HepG2 (cell line): ENCODE measurements around the gene PRCP. TPM values are rescaled to one million over a fixed set of nuclear protein-coding genes. Genes with fewer than 3 reads are reported as not detected.

Experiments used
- ATAC-seq: fragments of 200-7000 bp; cut with Tn5 transposase; 3 replicates; pipeline ENCODE4 v1.9.1; 2020; ENCODE audit warnings: mild to moderate bottlenecking, moderate library complexity
- BruUV-seq: library from RNA; stranded (reverse); fragments of 400-500 nt; replicated peaks from 2 replicates; lab custom pipeline; 2021; lab: Mats Ljungman, UMichigan
- CTCF ChIA-PET: fragments of 300-600 bp; formaldehyde crosslinking; extraction: SDS; loops from one replicate; lab custom pipeline; 2021; ENCODE audit warnings: low total read pairs, inconsistent platforms, low intra/inter-chr PET ratio; lab: Yijun Ruan, JAX
- POLR2A ChIA-PET: fragments of 350-600 bp; sonication (Branson Sonifier 250); formaldehyde crosslinking; loops from one replicate; lab custom pipeline; 2020; ENCODE audit warnings: antibody characterized with exemption, inconsistent platforms; lab: Yijun Ruan, JAX
- DNase-seq: peaks from one replicate; pipeline ENCODE4 v3.0.0-alpha.2; 2015; ENCODE audit warnings: low spot score
- FAIRE-seq: peaks from 3 replicates; lab custom pipeline; 2011; peaks lifted over from hg19 to GRCh38; lab: Jason Lieb, UNC
- H2AFZ ChIP-seq: one replicate; pipeline ENCODE4 v1.6.1; 2011; ENCODE audit warnings: low read length, inconsistent platforms
- H3K27ac ChIP-seq: fragments of 300-600 bp; 3 replicates; pipeline ENCODE4 v1.8.0; 2011; ENCODE audit warnings: mixed run types, mild to moderate bottlenecking, mixed read lengths, low read length, inconsistent platforms; ENCODE audit not compliant: insufficient read depth; ENCODE audit errors: extremely low read length
- H3K27me3 ChIP-seq, 2 experiments: fragments of 200-600 bp in 1 of 2; 2 replicates in 1 of 2; 3 replicates in 1 of 2; pipeline versions ENCODE4 v1.6.0 to v1.8.0; 2011; ENCODE audit warnings: low read length in 2 of 2, mild to moderate bottlenecking in 2 of 2, moderate library complexity in 2 of 2, inconsistent platforms in 1 of 2; ENCODE audit not compliant: insufficient read depth in 2 of 2, control insufficient read depth in 1 of 2
- H3K36me3 ChIP-seq, 2 experiments: fragments of 200-600 bp in 1 of 2; replicated peaks in 1 of 2; 2 replicates in 1 of 2; 3 replicates in 1 of 2; pipeline versions ENCODE4 v1.5.1 to v1.8.0; 2011; ENCODE audit warnings: low read length in 2 of 2, inconsistent platforms in 1 of 2; ENCODE audit not compliant: insufficient read depth in 2 of 2, control insufficient read depth in 1 of 2
- H3K4me1 ChIP-seq: 2 replicates; pipeline ENCODE4 v1.5.1; 2012; ENCODE audit warnings: low read length, inconsistent platforms; ENCODE audit not compliant: insufficient read depth
- H3K4me2 ChIP-seq: 2 replicates; pipeline ENCODE4 v1.6.0; 2011; ENCODE audit warnings: low read depth, low read length, inconsistent platforms
- H3K4me3 ChIP-seq, 3 experiments: fragments of 200-600 bp in 1 of 3; sonication (generic), shearing (Covaris generic) in 1 of 3; replicated peaks in 1 of 3; 2 replicates each; pipeline ENCODE4 v1.5.1; 2011 to 2016; ENCODE audit warnings: low read length in 3 of 3, inconsistent platforms in 2 of 3, low read depth in 2 of 3, mild to moderate bottlenecking in 2 of 3, control low read depth in 1 of 3, mixed read lengths in 1 of 3; ENCODE audit not compliant: insufficient read depth in 1 of 3
- H3K79me2 ChIP-seq: one replicate; pipeline ENCODE4 v1.6.1; 2011; ENCODE audit warnings: low read length, inconsistent platforms; ENCODE audit not compliant: insufficient read depth
- H3K9ac ChIP-seq: 2 replicates; pipeline ENCODE4 v1.6.0; 2011; ENCODE audit warnings: mild to moderate bottlenecking, low read depth, low read length, inconsistent platforms; ENCODE audit not compliant: insufficient read depth
- H3K9me3 ChIP-seq: 2 replicates; pipeline ENCODE4 v1.5.1; 2012; ENCODE audit warnings: mild to moderate bottlenecking, low read length
- H4K20me1 ChIP-seq: 2 replicates; pipeline ENCODE4 v1.6.0; 2011; ENCODE audit warnings: inconsistent platforms, mild to moderate bottlenecking, low read length, moderate library complexity; ENCODE audit not compliant: insufficient read depth
- FOSL2 ChIP-seq: sonication (generic); formaldehyde crosslinking; IDR thresholded peaks from 2 replicates; pipeline ENCODE4 v1.4.0; 2020; ENCODE audit warnings: missing genetic modification reagents
- HOXA7 ChIP-seq: sonication (generic); formaldehyde crosslinking; IDR thresholded peaks from 2 replicates; pipeline ENCODE4 v1.8.1; 2022; ENCODE audit warnings: mild to moderate bottlenecking, missing genetic modification reagents, moderate library complexity
- NCOA5 ChIP-seq: sonication (generic); formaldehyde crosslinking; IDR thresholded peaks from 2 replicates; pipeline ENCODE4 v1.4.0; 2020; ENCODE audit warnings: missing genetic modification reagents
- SNAPC4 ChIP-seq: sonication (generic); formaldehyde crosslinking; IDR thresholded peaks from 2 replicates; pipeline ENCODE4 v1.4.0; 2020; ENCODE audit warnings: mild to moderate bottlenecking, missing genetic modification reagents
- SP140L ChIP-seq: sonication (generic); formaldehyde crosslinking; IDR thresholded peaks from 2 replicates; pipeline ENCODE4 v1.4.0; 2020; ENCODE audit warnings: missing genetic modification reagents, borderline replicate concordance
- SRSF9 ChIP-seq: fragments of 200-400 bp; formaldehyde crosslinking; IDR thresholded peaks from 2 replicates; pipeline ENCODE4 v1.6.1; 2018; ENCODE audit warnings: borderline replicate concordance, mild to moderate bottlenecking, low read depth, low read length; ENCODE audit not compliant: insufficient read depth, poor library complexity, severe bottlenecking
- THYN1 ChIP-seq: sonication (generic); formaldehyde crosslinking; IDR thresholded peaks from 2 replicates; pipeline ENCODE4 v1.8.1; 2023; ENCODE audit warnings: low read depth, mild to moderate bottlenecking, moderate library complexity, missing genetic modification reagents, borderline replicate concordance
- ZNF121 ChIP-seq: sonication (generic); formaldehyde crosslinking; IDR thresholded peaks from 2 replicates; pipeline ENCODE4 v1.5.0; 2020; ENCODE audit warnings: mild to moderate bottlenecking, missing genetic modification reagents
- ZNF24 ChIP-seq: fragments of 450-650 bp; IDR thresholded peaks from 2 replicates; pipeline ENCODE4 v1.6.1; 2017; ENCODE audit warnings: antibody characterized with exemption, mild to moderate bottlenecking
- ZNF414 ChIP-seq: sonication (generic); formaldehyde crosslinking; IDR thresholded peaks from 2 replicates; pipeline ENCODE4 v1.5.0; 2020; ENCODE audit warnings: missing genetic modification reagents
- ZNF615 ChIP-seq: sonication (generic); formaldehyde crosslinking; IDR thresholded peaks from 2 replicates; pipeline ENCODE4 v1.5.0; 2020; ENCODE audit warnings: mild to moderate bottlenecking, missing genetic modification reagents, borderline replicate concordance
- WGBS: methylation state at CpG from one replicate; pipeline ENCODE4 v1.1.6; 2017; ENCODE audit warnings: low lambda C conversion rate; 5-methylcytosine and 5-hydroxymethylcytosine counted together
- in situ Hi-C: cut with HindIII; loops from 2 replicates; pipeline ENCODE4 v1.10.0; 2017; ENCODE audit warnings: low pct_unique_long_range_greater_than_20kb; ENCODE audit not compliant: extremely low pct_ligation_motif_present
- intact Hi-C: fragments of 100-400 bp; cut with micrococcal nuclease; formaldehyde crosslinking; loops from one replicate; pipeline ENCODE4 v1.10.0; 2022; ENCODE audit not compliant: unreplicated experiment
- polyA plus RNA-seq, 8 experiments: library from polyadenylated mRNA; depleted of rRNA in 3 of 8; stranded (reverse) in 7 of 8; unstranded in 1 of 8; fragments of >200 nt; fragmentation: Illumina TruSeq in 4 of 8; extraction: Trizol in 4 of 8; gene quantifications; 2 replicates each; pipeline versions ENCODE4 v1.2.1 to v1.2.3, GENCODE V29; 2011 to 2016; ENCODE audit warnings: low read depth in 4 of 8, missing spikeins in 1 of 8, mixed read lengths in 1 of 8; ENCODE audit not compliant: insufficient read depth in 1 of 8
- total RNA-seq, 5 experiments: library from RNA; depleted of rRNA; stranded (reverse); fragments of >200 nt; fragmentation: Illumina TruSeq; extraction: Trizol; gene quantifications; 2 replicates each; pipeline ENCODE4 v1.2.3, GENCODE V29; 2016; ENCODE audit warnings: low read depth in 1 of 5

Gene PRCP
- total and polyA plus RNA-seq, 2 of the 13 experiments (the other 11 are each of a cell fraction or from before 2014, with no cell fraction given), result 84.2 to 105 TPM

- no peak for TF ChIP-seq SNAPC4 (CRISPR knock-in tag)
- TF ChIP-seq FOSL2 (CRISPR knock-in tag), result no peak
- TF ChIP-seq SP140L (CRISPR knock-in tag), result no peak
- no peak for TF ChIP-seq ZNF414 (CRISPR knock-in tag)
- TF ChIP-seq, all 625 proteins: peak for 17
Observed at GRCh38 chr11:82831364-82831763, 68.9 kb downstream of the PRCP start (continued).

- H2AFZ ChIP-seq, result no peak overlapping the region
- no peak overlapping the region for H3K4me2 ChIP-seq
- FAIRE-seq (no peak), DNase-seq (no peak), ATAC-seq (no peak)
- BruUV-seq, result no TSS peak
- no peak overlapping the region for H3K27ac ChIP-seq
- in situ Hi-C loops (no loop called here), intact Hi-C loops (no loop called here)
- H3K27me3 ChIP-seq, result no peaks in the 10 kb centered on the region
- H3K4me1 ChIP-seq, result peaks cover 19% of the 10 kb centered on the region
- no peak for TF ChIP-seq ZNF24
- TF ChIP-seq ZNF615 (CRISPR knock-in tag), result no peak
- no peak for TF ChIP-seq SRSF9
- no peak for TF ChIP-seq ZNF121 (CRISPR knock-in tag)
- no peak for TF ChIP-seq HOXA7 (CRISPR knock-in tag)
- TF ChIP-seq NCOA5 (CRISPR knock-in tag), result no peak
- TF ChIP-seq THYN1, result no peak
- H3K36me3 ChIP-seq, result no peaks in the 10 kb centered on the region
- no peaks in the 10 kb centered on the region for H3K9me3 ChIP-seq
- no peaks in the 10 kb centered on the region for H4K20me1 ChIP-seq
- no peak overlapping the region for H3K9ac ChIP-seq
- H3K4me3 ChIP-seq, result no peak overlapping the region
- ChIA-PET CTCF (no interaction called here), POLR2A (no interaction called here)
- WGBS, result 98% methylated on average over 1 of the region's 1 CpG
- no peaks in the 10 kb centered on the region for H3K79me2 ChIP-seq
Observed at GRCh38 chr11:82830746-82831145, 69.5 kb downstream of the PRCP start.
